Femur (tissue), 1 donor: ENCODE results near the gene PREP.

Experiments used
- DNase-seq: peaks from one replicate; pipeline ENCODE4 v3.0.0-alpha.2; 2017

PREP gene

GRCh38 chr6:105336986-105337385, 65.9 kb downstream of the PREP start:
- DNase-seq: no peak

DNA sequence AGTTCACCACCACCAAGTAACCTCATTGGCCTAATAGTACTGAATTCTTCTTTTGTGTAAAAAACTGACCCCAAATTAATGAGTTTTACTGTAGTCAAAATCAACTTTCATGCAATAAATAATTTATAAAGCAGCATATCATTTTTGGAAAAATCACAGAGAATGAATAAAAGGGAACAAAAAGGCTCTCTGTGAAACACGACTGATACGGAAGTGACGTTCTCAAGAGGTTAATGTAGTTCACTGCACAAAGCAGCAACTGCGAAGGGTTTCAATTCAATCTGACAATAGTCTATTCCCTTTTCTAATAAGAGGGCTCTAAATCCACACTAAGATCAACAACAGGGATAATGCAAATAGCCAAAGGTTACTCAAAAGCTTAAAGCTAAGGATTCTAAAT, 70.3 kb downstream of the PREP start:
- no peak for DNase-seq

DNA sequence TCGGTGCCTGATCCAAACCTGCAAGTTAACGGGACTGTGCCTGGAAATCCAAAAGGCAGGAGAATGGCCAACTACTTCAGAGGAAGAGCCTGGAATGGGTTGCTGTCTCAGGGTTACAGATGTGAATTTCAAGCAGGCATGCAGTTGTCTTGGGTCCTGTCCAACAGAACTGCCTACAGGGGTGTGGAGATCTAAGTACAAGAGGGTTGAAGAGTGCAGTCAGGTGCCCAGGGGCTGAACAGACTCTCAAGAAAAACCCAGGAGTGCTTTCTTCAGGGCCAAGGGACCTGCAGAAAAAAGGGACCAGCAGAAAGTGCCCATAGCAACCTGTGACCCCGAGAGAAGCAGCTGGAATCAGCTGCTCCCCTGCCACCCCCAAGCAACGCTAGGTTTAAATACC, 71.0 kb downstream of the PREP start:
- DNase-seq: no peak

DNA sequence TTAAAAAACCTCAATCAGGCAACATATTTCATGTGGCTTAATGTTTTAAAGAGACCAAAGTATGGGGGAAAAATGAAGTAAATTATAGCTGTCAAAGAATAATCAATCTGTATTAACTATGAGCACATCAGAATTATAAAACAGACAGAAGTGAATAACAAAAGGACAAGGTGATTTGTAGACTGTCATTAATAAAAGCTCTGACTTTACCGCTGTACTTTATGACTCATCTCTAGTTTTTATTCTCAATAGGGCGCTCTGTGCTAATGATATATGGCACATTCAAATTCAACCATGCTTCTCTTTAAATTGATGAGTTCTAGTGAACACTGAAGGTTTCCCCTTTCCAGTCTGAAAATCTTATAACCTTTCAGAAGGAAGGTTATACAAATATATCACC, 72.0 kb downstream of the PREP start:
- no peak for DNase-seq

DNA sequence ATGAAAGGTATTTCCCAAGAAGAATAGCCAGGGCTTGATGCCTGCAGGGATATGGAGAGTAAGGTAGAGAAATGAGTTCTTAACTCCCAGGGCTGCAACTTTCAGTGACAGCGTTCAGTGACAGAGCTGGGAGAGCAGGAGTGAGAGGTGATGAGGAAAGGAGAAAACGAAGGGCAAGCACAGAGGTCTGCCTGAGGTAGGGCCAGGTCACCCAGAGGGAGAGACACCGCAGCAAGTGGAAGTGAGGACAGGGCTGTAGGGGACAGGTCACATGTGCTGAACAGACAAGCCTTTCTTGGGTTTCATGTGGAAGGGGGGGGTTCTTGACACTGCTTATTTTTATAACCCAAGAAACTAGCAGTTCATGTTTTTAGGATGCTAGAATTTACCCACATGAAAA, 72.5 kb downstream of the PREP start:
- no peak for DNase-seq

DNA sequence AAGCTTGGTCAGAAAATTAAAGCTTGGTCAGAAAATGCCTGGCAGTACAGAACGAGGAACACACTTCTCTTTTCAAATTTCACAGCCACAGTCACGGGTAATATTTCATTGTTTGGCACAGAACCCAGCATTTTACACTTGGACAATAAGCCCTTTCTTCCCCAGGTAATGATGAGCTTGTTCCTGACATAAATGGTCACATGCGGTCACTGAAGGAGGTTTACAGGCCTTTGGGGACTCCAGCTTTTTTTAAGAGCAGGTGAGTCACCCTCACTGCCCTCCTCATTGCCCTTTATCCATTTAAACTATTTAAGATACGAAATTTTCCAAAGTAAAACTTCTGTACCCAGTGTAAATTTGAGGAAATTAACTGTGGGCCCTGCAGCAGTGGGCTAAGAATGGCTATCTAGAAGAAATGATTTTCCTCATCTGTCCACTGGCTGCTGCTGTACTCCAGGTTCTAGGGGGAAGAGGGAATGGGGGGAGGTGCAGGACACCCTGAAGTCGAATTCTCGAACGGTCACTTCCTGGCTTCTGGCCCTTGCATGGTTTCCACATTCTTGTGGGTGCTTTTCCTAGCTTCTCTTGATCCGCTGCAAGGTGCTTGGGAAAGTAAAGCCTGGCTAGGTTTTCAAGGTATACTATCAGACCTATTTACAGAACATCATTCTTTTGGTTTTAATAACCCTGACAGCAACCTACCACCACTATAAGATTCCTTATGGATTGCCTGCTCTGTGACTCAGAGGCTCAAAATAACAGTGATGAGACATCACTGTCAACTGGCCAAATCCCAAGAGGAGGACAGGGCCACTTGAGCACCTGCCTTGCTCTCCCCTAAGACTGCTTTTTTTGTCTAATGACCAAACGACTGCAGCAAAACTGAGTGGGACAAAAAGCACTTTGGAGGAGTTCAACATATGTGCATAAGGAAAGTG, 75.8 kb downstream of the PREP start:
- peak; percentile 39 for DNase-seq

DNA sequence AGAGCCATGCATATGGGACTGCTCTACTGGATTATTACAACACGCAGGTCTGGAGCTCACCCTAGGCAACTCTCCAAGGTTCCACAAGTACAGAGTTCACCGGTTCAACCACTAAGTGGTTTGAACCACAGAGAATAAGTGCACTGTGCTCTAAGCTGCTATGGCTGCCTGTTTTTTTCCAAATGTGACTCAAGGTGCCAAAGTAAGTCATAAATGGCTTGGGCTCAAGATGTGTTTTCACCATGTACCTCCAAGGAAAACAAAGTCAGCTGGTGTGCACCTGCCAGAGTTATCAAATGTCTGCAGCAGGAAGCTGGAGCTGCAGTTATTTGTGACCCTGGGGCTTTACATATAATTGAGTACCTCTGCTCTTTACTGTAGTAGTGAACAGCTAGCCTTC, 76.7 kb downstream of the PREP start:
- peak; percentile 40 for DNase-seq

DNA sequence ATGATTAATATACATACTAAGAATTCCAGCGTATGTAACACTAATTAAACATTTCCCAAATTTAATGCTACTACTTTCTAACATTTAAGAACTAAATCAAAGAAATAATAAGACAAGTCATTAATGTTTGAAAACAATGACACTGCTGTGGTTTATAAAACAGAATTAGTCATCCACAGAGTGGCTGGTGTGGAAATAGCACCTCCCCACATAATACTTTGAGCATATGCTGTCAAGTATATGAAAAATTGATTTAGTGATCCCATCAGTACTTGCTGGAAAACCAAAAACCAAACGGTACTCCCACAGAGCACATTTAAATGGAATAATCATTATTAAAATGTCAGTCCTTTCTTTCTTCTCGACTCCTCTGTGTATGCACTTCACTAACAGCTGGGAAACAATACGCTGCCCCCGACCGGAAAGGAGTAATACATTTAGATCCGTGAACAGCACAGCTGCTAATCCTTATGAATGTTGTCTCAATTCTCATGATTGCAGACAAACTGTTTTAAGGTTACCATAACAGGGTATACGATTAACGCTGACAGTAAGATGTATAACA, 78.4 kb downstream of the PREP start:
- DNase-seq: peak; percentile 29

GRCh38 chr6:105322499-105323225, 80.2 kb downstream of the PREP start:
- no peak for DNase-seq

DNA sequence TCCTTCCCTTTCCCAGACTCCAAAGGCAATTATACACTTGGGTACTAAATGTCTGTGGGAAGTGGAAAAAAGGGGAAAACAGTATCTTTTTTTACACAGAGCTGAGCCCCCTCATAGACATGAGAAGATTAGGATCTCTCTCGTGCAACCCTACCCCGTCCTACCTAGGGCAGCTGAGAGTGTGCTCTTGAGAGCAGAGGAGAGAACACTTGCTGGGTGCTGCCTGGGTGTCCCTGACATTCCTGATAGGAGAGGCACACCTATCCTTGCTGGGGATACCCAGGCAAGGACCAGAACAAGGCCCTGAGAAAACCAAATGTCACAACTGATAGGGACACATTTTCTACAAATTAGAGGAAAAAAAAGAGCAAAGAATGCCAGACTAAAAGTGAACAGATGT, 81.2 kb downstream of the PREP start:
- DNase-seq: no peak

GRCh38 chr6:105321207-105321606, 81.7 kb downstream of the PREP start:
- no peak for DNase-seq

- no peak for DNase-seq
Measured at GRCh38 chr6:105320765-105321164, 82.1 kb downstream of the PREP start.

DNA sequence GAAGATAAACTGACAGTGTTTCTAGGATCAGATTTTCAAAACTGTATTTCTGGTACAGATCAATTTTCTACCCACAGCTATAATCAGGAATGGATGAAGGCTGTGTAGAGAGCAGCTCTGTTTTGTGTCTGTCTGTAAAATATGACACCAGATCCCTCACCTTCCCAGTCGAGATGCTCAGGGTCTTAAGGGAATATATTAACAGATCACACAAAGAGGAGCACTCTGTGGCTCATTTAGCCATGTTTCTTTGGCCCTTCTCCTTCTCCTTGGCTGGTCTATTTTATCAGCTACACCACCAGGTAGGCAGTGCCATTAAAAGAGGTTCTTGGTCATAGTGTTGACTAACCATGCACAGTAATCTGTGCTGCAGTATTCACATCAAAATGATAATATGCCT, 82.6 kb downstream of the PREP start:
- no peak for DNase-seq

GRCh38 chr6:105319331-105319730, 83.6 kb downstream of the PREP start:
- DNase-seq: no peak

DNA sequence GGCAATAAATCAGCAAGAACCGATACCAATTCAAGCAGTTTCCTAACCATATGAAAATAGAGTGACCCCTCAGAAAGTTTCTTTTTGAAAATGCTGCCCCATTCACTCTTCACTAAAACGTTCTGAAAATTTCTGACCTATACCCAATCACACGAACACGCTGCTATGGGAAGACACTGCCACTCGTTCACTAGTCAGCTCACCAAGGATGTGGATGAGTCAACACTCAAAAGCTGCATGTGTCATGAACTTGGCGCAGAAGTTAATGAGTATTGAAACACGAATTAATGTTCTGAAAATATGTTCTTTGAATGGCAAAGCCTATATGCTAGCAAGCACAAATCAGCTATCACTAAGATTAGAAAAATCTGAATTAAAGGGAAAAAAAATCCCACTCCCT, 84.2 kb downstream of the PREP start:
- no peak for DNase-seq

DNA sequence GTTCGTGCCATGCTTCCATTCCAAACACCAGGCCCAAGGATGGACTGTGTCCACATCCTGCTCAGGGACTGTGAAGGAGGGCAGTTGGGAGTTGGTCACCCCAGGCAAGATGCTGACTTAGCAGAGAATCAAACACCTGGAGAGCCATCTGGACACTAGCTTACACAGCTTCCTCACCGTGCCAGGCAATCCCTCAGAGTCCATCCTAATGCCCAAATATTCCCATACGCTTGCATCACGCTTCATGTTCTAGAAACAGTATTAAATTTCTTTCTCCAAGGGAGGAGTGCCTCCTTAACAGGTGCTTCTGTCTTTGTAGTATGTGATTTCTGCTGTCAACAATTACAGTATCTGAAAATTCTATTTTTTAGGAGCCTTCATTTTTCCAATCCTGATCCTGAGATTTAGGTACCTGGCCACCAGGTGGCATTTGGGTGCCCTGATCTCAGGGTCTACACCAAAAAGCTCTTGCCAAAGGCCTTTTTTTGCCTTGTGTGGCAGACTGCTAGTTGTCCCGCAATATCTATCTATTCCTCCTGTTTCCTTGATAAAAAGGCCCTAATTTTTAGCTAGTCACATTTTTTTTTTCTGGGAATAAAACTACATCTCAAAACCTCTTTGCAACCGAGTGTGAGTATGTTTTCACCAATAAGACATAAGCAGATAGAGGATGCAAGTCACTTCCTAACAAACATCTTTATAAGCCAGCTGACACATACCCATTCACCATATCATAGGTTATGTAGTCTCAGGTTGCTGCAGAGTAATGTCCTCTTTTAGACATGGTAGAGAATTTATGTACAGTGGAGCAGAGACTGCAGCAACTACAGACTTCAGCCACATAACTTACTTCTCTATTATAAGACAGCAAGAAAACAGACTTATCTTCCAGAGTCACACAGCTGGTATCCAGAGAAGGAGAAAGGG, 85.0 kb downstream of the PREP start:
- no peak for DNase-seq

DNA sequence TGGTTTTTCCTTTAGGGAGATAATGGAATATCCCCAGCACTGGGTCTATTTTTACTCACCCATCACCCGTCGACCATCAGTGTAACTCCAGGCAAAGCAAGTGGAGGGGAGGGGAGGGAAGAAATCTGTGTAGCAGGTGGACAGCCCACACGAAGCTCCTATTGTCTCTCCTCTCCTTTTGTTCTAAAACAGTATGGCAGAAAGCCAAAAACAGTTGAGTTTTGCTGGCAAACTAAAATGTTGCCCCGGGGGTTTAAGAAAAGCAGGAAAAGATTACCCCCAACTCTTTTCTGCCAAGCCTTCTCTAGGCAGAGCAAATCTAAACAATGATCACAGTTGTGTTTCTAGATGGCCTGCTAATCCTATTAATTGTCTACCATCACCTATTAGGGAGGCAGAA, 89.7 kb downstream of the PREP start:
- DNase-seq: no peak

DNA sequence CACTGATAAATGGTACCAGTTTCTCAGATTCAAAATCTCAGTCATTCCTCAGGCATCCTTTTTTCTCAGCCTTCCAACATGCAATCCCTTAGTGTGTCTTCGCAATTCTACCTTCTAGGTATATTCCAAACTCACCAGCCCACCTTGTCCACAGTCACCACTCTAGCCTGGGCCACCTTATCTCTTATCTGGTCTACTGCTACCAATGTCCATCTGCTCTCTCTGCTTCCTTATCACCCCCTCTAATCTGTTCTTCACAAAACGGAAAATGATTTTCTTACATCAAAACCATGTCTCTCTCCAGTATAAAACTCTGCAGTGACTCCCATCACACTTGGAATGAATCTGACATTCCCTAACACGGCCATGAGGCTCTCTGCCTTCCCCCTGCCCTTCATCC, 91.9 kb downstream of the PREP start:
- DNase-seq: no peak

GRCh38 chr6:105310371-105310770, 92.5 kb downstream of the PREP start:
- DNase-seq: no peak

GRCh38 chr6:105308840-105309239, 94.0 kb downstream of the PREP start:
- no peak for DNase-seq

- no peak for DNase-seq
Measured at GRCh38 chr6:105305521-105305920, 97.4 kb downstream of the PREP start.

- DNase-seq: no peak
Measured at GRCh38 chr6:105304825-105305224, 98.1 kb downstream of the PREP start.

DNA sequence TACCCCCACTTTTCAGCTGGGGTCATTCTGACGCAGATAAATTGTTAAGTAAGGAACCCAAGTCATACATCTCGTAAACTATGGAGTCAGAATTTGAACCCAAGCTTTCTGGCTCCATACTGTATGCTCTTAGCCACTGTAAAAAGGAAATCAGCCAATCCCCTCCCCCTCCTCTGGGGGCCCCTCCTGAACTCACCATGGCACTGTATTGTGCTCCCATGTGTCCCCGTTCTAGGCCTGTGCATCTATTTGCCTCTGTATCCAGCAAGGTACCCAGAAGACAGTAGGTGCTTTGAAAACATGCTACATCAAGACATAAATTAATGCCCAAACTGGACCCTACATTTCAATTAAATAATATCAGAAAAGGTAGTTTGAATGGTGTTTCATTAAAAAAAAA, 98.5 kb downstream of the PREP start:
- DNase-seq: no peak
